Activated naive CD8-positive, alpha-beta T cell treated with anti-CD3 and anti-CD28 coated beads, Interleukin-2, amount 50 U/mL, for 24 hours (primary cell): ENCODE results near the gene PSME2.
"Not testable (repeated sequence)": the region's sequence is repeated elsewhere in the genome, so short reads cannot be mapped to it uniquely, and the experiment has no call there.

Experiments used
- ATAC-seq: fragments of 150-1000 bp; cut with Tn5 transposase; one replicate; pipeline ENCODE4 v1.10.0; 2021
- DNase-seq: peaks from one replicate; pipeline ENCODE4 v3.0.0; 2021
- H3K27ac Mint-ChIP-seq: one replicate; pipeline ENCODE4 v1.8.0; 2021; ENCODE audit warnings: mild to moderate bottlenecking, mixed read lengths
- H3K27me3 Mint-ChIP-seq: one replicate; pipeline ENCODE4 v1.8.0; 2021; ENCODE audit warnings: mixed read lengths
- H3K36me3 Mint-ChIP-seq: one replicate; pipeline ENCODE4 v1.8.0; 2021; ENCODE audit warnings: low read depth, mixed read lengths
- H3K4me1 Mint-ChIP-seq: one replicate; pipeline ENCODE4 v1.8.0; 2021; ENCODE audit warnings: mixed read lengths
- H3K4me3 Mint-ChIP-seq: one replicate; pipeline ENCODE4 v1.8.0; 2021; ENCODE audit warnings: mild to moderate bottlenecking, moderate library complexity, mixed read lengths
- H3K9me3 Mint-ChIP-seq: one replicate; pipeline ENCODE4 v1.8.0; 2021; ENCODE audit warnings: mixed read lengths

PSME2 gene

DNA sequence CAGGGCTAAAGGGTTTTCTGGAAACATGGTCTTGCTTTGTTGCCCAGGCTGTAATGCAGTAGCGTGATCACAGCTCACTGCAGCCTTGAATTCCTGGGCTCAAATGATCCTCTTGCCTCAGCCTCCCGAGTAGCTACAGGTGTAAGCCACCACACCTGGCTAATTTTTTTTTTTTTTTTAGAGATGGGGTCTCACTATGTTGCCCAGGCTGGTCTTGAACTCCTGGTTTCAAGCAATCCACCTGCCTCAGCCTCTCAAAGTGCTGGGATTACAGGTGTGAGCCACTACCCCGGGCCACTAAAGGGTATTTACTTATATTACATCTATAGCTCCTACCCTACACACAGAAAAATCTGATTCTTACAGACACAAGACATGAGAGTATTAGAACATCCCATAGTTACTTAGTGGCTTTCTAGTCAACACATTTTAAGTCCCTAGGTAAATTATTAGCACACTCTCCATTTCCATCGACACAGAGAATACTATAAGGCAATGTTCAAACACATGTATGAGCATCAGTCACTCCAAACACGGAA is 38.0 kb downstream of the PSME2 start:
- no peaks in the 10 kb centered on the region for H3K9me3 Mint-ChIP-seq
- no peak overlapping the region for H3K4me3 Mint-ChIP-seq
- peaks cover 23% of the 10 kb centered on the region for H3K4me1 Mint-ChIP-seq
- H3K27ac Mint-ChIP-seq, result peak overlapping the region; percentile 81
- no peak for ATAC-seq
- no peaks in the 10 kb centered on the region for H3K27me3 Mint-ChIP-seq
- peaks cover 12% of the 10 kb centered on the region for H3K36me3 Mint-ChIP-seq
- no peak for DNase-seq

DNA sequence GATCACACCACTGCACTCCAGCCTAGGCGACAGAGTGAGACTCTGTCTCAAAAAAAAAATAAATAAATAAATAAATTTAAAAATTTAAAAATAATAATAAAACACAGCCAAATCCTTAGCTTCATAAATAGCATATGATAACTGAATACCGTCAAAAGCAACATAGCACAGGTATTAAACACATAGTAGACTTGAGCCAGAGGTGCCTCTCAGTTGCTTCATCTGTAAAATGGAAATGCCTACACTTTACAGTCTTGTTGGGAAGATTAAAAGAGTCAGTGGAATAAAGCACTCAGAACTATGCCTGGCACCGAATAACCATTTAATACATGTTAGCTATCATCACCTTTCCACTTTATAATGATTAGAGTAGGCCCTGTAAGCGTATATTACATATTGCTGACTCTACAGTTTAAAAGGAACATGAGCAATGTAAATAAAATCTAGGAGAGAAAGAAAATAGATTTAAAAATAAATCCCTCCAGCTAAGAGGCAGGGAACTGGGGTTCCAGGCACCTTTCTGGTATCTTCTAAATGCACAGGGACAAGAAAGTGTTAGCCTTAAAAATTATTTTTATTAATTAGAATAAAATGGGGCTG is 39.6 kb downstream of the PSME2 start:
- DNase-seq (no peak), ATAC-seq (no peak)
- peaks cover 23% of the 10 kb centered on the region for H3K4me1 Mint-ChIP-seq
- no peak overlapping the region for H3K27ac Mint-ChIP-seq
- peaks cover 25% of the 10 kb centered on the region for H3K36me3 Mint-ChIP-seq
- no peak overlapping the region for H3K4me3 Mint-ChIP-seq
- H3K27me3 Mint-ChIP-seq, result no peaks in the 10 kb centered on the region
- H3K9me3 Mint-ChIP-seq, result no peaks in the 10 kb centered on the region

DNA sequence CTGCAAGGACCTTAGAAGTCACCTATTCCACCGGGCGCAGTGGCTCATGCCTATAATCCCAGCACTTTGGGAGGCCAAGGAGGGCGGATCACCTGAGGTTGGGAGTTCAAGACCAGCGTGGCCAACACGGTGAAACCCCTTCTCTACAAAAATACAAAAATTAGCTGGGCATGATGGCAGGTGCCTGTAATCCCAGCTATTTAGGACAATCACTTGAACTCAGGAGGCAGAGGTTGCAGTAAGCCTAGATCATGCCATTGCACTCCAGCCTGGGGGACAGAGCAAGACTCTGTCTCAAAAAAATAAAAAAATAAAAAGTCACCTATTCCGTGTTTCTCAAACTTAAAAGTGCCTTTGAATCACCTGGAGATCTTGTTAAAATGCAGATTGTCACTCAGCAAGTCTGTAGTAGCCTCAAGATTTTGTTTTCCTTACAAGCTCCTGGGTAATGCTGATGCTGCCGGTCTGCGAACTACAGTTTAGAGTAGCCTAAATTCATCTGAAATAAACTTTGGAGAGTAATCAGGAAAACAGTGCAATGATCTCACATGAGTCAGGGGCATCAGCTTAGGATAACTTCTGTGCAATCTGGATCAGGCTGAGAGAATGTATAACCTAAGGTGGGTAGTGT is 40.7 kb downstream of the PSME2 start:
- H3K27ac Mint-ChIP-seq, result peak overlapping the region; percentile 53
- not testable (repeated sequence) for DNase-seq, H3K27me3 Mint-ChIP-seq, ATAC-seq, H3K9me3 Mint-ChIP-seq, H3K4me3 Mint-ChIP-seq
- peaks cover 31% of the 10 kb centered on the region for H3K36me3 Mint-ChIP-seq
- peaks cover 23% of the 10 kb centered on the region for H3K4me1 Mint-ChIP-seq

DNA sequence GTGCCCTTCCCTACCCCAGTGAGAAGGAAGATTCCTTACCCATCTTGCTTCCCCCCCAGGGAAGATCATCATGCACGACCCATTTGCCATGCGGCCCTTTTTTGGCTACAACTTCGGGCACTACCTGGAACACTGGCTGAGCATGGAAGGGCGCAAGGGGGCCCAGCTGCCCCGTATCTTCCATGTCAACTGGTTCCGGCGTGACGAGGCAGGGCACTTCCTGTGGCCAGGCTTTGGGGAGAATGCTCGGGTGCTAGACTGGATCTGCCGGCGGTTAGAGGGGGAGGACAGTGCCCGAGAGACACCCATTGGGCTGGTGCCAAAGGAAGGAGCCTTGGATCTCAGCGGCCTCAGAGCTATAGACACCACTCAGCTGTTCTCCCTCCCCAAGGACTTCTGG is 43.0 kb downstream of the PSME2 start:
- Mint-ChIP-seq H3K4me1 (peaks cover 11% of the 10 kb centered on the region), H3K36me3 (peaks cover 44% of the 10 kb centered on the region), H3K9me3 (no peaks in the 10 kb centered on the region), H3K27me3 (no peaks in the 10 kb centered on the region), H3K4me3 (no peak overlapping the region), H3K27ac (peak overlapping the region; percentile 41)
- ATAC-seq, result no peak
- DNase-seq, result no peak

DNA sequence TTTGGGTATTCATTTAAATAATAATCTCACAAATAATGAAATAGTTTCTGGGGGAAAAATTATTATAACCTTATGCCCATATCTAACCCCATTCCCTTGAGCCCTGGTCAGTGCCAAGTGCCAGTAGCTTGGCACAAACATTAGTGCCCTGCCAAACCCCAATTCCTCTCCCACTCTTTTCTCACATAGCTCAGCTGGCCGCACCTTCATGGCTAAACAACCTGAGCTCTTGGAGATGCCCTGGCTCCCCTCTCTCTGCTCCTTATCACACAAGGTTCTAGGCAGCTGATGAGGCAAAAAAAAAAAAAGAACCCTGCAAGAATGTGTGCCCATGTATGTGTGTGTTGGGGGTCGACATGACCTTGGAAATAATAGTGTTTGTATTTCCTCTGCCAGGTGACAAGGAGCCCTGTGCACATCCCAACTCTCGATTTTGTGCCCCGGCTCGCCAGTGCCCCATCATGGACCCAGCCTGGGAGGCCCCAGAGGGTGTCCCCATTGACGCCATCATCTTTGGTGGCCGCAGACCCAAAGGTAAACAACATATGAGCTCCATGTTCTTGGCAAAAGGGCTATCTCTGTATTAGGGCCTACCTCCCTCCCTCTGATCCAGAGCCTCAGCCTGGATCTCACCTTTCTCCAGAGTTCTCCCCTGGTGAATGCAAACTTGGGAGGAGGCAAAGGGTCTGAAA is 43.9 kb downstream of the PSME2 start:
- Mint-ChIP-seq H3K27me3 (no peaks in the 10 kb centered on the region), H3K4me3 (no peak overlapping the region), H3K9me3 (no peaks in the 10 kb centered on the region), H3K27ac (no peak overlapping the region), H3K36me3 (peaks cover 48% of the 10 kb centered on the region), H3K4me1 (peaks cover 7% of the 10 kb centered on the region)
- DNase-seq, result no peak
- ATAC-seq, result no peak

DNA sequence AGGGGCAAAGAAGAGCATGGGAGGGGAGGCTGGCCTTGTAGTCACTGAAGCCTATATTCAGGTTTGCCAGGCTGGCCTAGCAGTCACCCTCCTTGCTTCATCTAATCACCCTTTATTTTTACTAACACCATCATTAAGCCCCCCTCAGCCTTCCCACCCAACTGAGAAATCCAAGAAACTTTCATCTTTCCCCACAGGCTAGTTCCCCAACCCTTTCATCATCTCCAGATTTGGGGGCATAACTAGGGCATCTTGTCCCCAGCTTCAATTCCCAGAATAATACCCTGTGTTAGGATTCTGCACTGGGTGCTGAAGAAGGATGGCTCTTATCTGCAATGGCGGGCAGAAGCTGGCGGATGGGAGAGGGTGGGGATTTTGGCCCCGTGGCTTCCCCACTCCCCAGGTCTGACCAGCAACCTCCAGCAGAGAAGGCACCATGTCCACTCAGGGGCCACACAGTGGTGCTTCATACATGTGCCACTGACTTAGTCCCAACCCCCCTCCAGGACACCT is 45.4 kb downstream of the PSME2 start:
- DNase-seq (no peak), ATAC-seq (no peak)
- Mint-ChIP-seq H3K27me3 (no peaks in the 10 kb centered on the region), H3K27ac (no peak overlapping the region), H3K4me1 (peaks cover 10% of the 10 kb centered on the region), H3K36me3 (peaks cover 56% of the 10 kb centered on the region), H3K4me3 (no peak overlapping the region), H3K9me3 (no peaks in the 10 kb centered on the region)

DNA sequence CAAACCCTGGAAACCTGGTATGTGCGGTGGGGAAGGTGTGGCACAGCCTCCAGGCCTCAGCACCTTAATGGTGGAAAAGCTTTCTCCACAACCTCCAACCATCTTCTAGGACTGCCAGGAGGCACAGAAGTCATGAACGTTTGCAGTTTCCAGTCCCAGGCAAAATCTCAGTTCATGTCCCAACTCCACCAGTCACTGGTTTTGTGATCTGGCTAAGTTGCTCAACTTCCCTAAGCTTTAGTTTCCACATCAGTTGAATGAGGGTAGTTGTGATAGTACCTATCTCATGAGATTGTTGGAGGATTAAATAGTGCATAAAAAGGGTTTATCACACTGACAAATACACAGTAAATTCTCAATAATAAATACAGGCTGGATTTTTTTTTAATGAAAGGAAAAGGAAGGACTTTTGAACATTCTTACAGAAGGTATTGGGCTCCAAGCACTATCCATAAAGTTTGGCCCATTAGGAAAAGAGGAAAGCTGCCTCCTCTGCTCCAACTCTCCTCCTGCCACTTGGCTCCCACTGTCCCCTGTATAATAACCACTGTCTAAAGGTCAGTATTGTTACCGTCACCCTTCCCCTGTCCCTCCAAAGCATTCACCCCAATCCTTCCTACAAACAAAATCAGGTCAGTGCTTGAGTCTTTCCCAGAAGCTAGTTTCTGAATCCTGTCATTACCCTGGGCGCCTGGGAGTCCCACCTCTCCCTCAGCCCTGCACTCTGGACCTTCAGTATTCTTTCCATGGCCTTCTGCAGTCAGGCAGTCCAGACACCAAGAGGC is 46.0 kb downstream of the PSME2 start:
- DNase-seq (no peak), ATAC-seq (no peak)
- no peak overlapping the region for H3K27ac Mint-ChIP-seq
- no peak overlapping the region for H3K4me3 Mint-ChIP-seq
- no peaks in the 10 kb centered on the region for H3K9me3 Mint-ChIP-seq
- H3K36me3 Mint-ChIP-seq, result peaks cover 62% of the 10 kb centered on the region
- no peaks in the 10 kb centered on the region for H3K27me3 Mint-ChIP-seq
- H3K4me1 Mint-ChIP-seq, result peaks cover 13% of the 10 kb centered on the region

DNA sequence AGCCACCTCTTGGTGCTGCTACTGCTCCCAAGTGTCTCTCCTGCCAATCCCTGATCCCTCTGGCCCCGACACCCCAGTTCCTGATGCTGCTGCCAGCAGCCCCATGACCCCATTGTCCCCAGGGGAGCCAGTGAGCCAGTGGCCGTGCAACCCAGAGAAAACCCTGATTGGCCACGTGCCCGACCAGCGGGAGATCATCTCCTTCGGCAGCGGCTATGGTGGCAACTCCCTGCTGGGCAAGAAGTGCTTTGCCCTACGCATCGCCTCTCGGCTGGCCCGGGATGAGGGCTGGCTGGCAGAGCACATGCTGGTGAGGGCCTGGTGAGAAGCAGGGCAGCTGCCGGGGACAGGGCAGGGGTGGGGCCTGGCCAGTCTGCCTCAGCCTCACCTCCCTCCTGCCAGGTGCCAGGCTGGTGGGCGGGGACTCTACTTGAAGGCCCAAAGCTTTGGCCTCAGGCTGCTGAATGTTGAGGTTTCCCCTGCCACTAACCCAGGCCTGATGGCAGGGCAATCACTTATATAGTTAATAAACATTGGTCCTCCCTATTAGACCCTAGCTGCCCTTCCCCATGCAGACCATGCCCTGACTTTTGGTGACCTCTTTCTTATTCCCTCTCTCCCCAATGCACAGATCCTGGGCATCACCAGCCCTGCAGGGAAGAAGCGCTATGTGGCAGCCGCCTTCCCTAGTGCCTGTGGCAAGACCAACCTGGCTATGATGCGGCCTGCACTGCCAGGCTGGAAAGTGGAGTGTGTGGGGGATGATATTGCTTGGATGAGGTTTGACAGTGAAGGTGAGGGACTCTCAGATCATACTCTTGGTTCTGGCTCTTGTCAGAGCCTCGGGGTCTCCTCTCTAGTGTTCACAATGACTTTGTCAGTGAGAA is 47.2 kb downstream of the PSME2 start:
- Mint-ChIP-seq H3K4me1 (peaks cover 15% of the 10 kb centered on the region), H3K4me3 (no peak overlapping the region), H3K36me3 (peaks cover 62% of the 10 kb centered on the region), H3K27ac (peak overlapping the region; percentile 50), H3K27me3 (no peaks in the 10 kb centered on the region), H3K9me3 (no peaks in the 10 kb centered on the region)
- no peak for ATAC-seq
- no peak for DNase-seq

DNA sequence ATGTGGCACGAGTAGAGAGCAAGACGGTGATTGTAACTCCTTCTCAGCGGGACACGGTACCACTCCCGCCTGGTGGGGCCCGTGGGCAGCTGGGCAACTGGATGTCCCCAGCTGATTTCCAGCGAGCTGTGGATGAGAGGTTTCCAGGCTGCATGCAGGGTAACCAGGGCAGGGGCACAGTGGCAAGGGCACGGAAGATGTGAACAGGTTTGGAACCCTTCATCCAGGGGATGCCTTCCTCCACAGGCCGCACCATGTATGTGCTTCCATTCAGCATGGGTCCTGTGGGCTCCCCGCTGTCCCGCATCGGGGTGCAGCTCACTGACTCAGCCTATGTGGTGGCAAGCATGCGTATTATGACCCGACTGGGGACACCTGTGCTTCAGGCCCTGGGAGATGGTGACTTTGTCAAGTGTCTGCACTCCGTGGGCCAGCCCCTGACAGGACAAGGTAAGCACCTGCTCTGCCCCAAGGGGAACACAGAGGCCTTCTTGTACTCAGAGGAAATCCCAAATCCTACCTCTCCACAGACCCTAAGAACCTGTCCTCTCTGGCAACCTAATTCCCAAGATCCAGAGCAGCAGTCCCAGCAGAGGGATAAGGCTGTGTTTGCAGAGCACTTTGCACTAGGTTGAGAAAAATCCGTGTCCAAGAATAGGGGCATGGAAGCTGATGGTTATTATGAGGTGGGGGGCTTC is 48.0 kb downstream of the PSME2 start:
- Mint-ChIP-seq H3K9me3 (no peaks in the 10 kb centered on the region), H3K4me1 (peaks cover 19% of the 10 kb centered on the region), H3K27ac (no peak overlapping the region), H3K4me3 (no peak overlapping the region), H3K36me3 (peaks cover 54% of the 10 kb centered on the region), H3K27me3 (no peaks in the 10 kb centered on the region)
- no peak for DNase-seq
- no peak for ATAC-seq

DNA sequence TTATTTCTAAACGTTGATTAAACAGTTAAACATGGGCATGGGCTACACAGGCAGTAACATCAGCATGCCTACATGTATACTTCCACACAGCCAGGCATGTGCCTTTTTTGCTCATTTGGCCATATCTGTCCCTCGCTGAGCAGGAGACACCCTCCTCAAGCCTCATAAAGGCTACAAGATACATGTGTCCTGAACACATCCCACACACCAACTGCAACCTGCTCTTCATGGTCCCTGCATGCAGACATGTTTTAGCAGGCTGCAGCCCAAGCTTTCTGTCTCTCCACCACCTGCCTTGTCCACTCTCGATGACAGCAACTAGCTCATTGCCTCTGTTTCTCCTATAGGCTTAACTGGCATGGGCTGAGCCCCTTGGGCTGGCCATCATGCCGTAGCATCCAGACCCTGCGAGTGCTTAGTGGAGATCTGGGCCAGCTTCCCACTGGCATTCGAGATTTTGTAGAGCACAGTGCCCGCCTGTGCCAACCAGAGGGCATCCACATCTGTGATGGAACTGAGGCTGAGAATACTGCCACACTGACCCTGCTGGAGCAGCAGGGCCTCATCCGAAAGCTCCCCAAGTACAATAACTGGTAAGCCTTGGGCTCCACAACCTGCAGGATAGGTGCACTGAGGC is 49.7 kb downstream of the PSME2 start:
- no peaks in the 10 kb centered on the region for H3K27me3 Mint-ChIP-seq
- ATAC-seq (no peak), DNase-seq (no peak)
- H3K9me3 Mint-ChIP-seq, result no peaks in the 10 kb centered on the region
- peak overlapping the region; percentile 54 for H3K27ac Mint-ChIP-seq
- H3K36me3 Mint-ChIP-seq, result peaks cover 41% of the 10 kb centered on the region
- peak overlapping the region; percentile 52 for H3K4me3 Mint-ChIP-seq
- peaks cover 25% of the 10 kb centered on the region for H3K4me1 Mint-ChIP-seq

DNA sequence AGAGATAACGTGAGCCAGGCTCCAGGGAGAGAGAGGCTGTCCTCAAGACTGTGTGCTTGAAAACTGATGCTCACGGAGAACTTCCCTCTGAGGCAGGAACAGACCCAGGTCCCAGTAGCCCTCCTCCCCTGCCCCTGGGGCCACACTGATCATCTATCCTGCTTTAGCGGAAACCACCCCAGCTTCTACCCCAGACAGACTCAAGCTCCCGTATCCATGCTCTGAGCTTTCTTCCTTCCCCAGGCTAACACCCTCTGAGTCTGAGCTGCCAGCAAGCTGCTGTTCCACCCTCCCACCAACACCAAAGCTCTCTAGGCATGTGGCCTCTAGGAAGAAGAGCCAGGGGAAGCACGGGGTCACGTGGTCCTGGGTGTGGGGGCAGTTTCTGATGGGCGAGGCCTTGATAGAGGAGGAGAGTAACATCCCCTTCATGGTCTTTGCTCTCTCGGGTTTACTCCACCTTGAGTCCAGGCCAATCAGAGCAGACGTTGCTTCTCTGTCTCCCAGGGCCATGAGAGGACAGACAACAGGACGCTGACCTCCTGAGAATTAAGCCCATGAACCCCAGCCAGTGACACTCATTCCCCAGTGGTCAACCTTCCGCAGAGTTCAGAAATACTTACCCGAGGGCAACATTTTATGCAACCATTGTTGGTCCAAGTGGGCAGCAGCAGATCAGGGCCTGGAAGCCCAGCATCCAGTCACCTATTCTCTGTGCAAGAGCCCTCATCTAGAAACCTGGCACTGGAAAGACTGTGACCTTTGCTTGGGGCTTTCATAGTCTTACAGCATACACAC is 50.9 kb downstream of the PSME2 start:
- Mint-ChIP-seq H3K27me3 (no peaks in the 10 kb centered on the region), H3K9me3 (no peaks in the 10 kb centered on the region), H3K36me3 (peaks cover 34% of the 10 kb centered on the region), H3K4me3 (peak overlapping the region; percentile 98), H3K4me1 (peaks cover 25% of the 10 kb centered on the region), H3K27ac (peak overlapping the region; percentile 97)
- peak; percentile 76 for DNase-seq
- ATAC-seq, result peak; percentile 65

DNA sequence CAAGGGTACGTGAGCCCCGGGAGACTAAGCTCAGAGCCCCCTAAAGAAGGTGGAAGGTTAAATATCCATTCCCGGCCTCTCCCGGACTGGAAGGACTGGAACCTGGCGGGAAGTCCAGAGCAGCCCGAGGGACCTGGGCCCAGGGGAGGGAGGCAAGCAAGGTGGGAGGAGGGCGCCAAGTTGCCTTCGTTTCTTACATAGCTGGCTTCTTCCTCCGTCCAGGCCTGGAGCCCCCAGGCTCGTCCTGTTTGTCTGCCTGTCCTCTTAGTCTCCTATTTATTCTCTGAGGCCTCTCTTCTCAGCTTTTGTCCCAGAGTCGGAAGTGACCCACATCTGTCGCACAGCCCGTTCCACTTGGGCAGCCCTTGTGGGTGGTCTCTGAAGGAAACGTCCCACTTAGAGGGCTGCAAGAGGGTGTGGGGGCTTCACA is 51.6 kb downstream of the PSME2 start:
- H3K9me3 Mint-ChIP-seq, result no peaks in the 10 kb centered on the region
- ATAC-seq, result no peak

More for the DNA sequence above, 51.6 kb downstream of the PSME2 start:
- DNase-seq, result peak; percentile 20
- Mint-ChIP-seq H3K4me1 (peaks cover 25% of the 10 kb centered on the region), H3K27me3 (no peaks in the 10 kb centered on the region), H3K36me3 (peaks cover 28% of the 10 kb centered on the region), H3K27ac (peak overlapping the region; percentile 97), H3K4me3 (peak overlapping the region; percentile 98)
